GM21529 (cell line): ENCODE data around the gene TMSB4X.
"Not testable (repeated sequence)": the region's sequence is repeated elsewhere in the genome, so short reads cannot be mapped to it uniquely, and the experiment has no call there.

Source experiments
- ATAC-seq: cut with Tn5 transposase; IDR thresholded peaks from one replicate; pipeline ENCODE4 v1.9.1; 2021; ENCODE audit not compliant: unreplicated experiment

TMSB4X gene

GRCh38 chrX:12994321-12994720 lies 19.4 kb downstream of the TMSB4X start:
- no peak for ATAC-seq

DNA sequence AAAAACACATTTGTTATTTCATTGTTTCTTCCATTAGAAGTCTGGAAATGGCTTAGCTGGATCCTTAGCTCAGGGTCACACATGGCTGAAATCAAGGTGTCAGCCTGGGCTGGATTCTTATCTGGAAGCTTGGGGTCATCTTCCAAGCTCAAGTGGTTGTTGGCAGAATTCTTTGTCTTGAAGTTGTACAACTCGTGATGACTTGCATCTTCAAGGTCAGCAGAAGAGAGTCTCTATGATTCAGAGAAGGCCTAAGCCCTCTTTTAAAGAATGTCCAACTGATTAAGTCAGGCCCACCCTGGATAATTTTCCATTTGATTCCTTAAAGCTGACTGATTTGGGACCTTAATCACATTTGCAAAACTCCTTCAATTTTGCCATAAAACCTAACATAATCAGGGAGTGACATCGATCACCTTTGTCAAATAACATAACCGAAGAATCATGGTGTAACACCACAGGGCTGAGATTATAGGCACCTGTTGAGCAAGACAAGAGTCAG lies 22.1 kb downstream of the TMSB4X start:
- no peak for ATAC-seq

DNA sequence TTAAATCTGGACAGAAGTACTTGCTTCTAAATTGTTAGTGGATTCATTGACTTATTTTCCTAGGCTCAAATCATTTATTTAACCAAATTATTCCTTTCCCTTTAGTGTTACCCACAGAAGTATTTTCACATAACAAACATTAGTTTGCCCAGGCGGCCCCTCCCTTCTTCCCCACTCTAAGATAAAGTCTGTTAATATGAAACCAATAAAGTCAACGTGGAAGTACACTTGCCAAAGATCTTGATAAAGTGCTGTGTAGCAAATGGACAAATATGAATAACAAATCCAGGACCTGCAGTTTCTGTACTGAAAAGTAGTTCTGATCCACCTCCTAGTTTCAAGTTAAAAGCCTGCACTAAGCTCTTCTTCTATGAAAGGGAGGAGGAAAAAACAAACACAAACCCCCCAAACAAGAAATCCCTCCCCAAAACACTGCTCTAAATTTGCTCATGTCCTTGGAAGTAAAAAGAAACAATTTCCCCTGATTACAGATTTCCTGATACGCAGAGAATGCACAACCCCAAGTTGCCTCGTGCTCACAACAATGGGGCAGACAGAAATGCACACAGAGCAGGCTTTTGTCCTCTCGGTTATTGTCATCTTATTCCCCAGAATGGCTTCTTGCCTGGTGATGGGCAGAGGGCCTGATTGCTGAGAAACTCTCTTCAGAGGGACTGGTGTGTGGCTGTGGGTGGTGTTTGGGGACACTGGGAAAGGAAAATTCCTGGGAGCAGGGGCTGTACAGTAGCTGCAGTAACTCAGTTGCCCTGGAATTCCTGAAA lies 23.2 kb downstream of the TMSB4X start:
- no peak for ATAC-seq

DNA sequence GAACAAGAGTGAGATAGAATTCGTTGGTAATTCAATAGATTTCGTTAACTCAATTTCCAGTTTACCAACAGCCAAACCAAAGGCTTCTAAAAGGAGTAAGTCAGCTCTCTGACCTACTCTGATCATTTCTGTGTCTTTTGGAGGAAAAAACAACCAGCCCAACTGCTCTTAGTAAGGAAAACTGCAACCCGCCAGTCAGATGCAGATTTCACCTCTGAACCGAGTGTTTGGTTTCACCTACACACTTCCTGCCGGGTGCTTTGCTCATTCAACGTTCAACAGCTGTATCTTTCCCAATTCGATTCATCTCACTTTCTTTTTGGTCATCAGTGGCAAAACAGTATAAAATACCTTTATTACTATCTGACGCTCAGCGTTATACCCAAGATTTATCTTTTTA lies 24.5 kb downstream of the TMSB4X start:
- ATAC-seq: peak; percentile 58

- ATAC-seq: peak; percentile 50
These were observed 25.4 kb downstream of the TMSB4X start for GRCh38 chrX:13000301-13000811.

- no peak for ATAC-seq
These were observed 26.2 kb downstream of the TMSB4X start for GRCh38 chrX:13001097-13001496.

DNA sequence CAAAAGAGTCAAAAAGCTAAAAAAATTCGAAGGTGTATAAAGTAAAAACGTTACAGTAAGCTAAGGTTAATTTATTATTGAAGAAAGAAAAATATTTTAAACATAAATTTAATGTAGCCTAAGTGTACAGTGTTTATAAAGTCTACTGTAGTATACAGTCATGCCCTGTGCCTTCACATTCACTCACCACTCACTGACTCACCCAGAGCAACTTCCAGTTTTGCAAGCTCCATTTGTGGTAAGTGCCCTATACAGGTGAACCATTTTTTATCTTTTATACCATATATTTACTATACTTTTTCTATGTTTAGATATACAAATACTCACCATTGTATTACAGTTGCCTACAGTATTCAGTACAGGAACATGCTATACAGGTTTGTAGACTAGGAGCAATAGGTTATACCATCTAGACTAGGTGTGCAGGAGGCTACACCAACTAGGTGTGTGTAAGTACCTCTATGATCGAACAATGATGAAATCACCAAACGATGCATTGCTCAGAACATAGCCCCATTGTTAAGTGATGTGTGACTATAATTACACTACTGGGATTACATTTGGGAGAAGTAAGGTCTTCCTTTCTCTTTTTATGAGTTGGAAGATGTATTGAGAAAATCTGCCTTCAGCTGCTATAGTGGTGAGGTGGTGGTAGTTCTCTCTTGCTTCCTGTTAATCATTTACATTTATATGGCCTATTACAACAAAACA lies 27.2 kb downstream of the TMSB4X start:
- no peak for ATAC-seq

DNA sequence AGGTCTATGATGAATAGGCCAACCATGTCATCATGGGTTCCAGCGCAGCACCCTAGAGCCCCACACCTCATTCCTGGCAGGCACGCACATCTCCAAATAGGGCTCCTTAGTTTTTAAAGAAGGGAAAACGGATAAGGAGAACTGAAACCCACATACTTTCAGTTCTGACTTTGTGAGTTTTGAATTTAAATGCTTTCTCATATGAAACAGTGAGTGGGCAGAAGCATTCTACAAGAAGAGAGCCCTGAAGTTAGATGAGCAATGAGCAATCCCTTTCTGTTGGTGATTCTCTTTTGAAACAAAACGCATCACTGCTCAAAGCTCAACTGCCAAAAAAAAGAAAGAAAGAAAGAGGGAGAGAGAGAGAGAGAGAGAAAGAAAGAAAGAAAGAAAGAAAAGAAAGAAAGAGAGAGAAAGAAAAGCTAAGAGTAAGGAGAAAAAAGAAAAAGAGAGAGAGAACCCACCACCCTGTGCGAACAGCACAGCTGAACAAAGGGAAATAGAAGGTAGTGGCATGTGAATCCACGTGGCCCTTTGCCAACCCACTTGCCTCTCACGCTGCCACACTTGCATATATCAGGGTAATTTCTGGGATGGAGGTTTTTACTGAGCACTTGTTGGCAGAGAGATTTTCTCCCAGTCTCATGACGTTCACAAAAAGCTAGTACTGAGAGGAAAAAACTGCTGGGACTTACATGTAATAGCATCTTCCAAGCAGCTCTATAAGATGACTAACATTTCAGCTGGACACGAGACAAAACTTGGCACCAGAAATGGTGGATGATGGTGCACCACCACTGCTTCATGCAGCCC lies 31.0 kb downstream of the TMSB4X start:
- peak; percentile 60 for ATAC-seq

GRCh38 chrX:13007519-13008188 lies 32.7 kb downstream of the TMSB4X start:
- no peak for ATAC-seq

- ATAC-seq: no peak
These were observed 33.3 kb downstream of the TMSB4X start for GRCh38 chrX:13008189-13008533.

DNA sequence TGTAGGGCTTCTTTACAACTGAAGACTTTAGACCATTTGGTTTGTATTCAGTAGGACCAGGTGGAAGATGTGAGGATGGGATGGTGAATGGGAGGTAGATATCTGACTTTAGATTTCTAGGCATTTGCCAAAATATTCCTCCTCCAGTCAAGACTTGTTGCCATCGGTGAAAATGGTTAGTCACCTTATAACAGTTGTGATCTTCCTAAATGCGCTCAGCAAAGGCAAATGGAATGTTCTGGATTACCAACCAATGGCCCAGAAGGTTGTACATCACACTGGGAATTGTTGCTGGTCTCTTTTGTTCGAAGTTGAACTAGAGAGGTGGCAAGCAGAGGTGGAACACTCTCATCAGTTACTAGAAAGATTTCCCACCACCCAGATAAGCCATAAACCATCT lies 33.9 kb downstream of the TMSB4X start:
- ATAC-seq: no peak

DNA sequence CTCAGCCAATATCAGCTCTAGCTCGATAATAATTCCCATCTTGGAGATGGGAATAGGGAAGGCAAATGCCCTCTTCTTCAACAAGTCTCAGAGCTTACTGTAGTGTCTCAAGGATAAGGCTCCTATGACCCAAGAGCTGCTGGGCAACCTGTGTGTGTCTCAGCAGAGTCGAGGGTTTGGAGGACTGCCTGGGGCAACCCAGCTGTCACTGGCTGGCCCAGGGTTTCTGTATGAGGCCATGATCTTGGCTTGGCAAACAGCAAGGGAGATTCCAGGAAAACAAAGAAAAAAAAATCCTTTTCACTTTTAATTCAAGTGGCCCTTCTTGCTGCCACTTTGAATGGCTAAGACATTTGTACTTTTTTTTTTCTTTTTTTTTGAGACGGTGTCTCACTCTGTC lies 34.4 kb downstream of the TMSB4X start:
- ATAC-seq: no peak

GRCh38 chrX:13009844-13010243 lies 34.9 kb downstream of the TMSB4X start:
- ATAC-seq: no peak

DNA sequence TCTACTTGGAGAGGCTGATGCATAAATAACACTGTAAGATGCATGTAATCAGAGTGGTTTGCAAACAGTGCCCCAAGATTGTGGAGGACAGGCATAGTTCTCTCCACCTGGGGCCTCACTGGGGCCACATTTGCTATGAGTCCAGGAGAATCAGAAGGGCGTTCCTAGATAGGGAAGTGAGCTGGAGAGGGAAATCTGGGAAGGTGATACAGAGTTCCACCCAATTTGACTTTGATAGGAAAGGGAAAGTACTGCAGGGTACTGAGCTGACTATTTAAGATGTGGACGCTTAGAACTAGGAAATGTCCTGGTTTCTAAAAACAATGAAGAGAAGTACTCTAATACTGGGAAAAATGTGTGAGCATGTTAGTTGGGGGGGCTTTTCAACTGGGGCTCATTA lies 35.6 kb downstream of the TMSB4X start:
- no peak for ATAC-seq

GRCh38 chrX:13013363-13014110 lies 38.6 kb downstream of the TMSB4X start:
- peak; percentile 89 for ATAC-seq

- peak; percentile 24 for ATAC-seq
These were observed 39.5 kb downstream of the TMSB4X start for GRCh38 chrX:13014111-13015096.

DNA sequence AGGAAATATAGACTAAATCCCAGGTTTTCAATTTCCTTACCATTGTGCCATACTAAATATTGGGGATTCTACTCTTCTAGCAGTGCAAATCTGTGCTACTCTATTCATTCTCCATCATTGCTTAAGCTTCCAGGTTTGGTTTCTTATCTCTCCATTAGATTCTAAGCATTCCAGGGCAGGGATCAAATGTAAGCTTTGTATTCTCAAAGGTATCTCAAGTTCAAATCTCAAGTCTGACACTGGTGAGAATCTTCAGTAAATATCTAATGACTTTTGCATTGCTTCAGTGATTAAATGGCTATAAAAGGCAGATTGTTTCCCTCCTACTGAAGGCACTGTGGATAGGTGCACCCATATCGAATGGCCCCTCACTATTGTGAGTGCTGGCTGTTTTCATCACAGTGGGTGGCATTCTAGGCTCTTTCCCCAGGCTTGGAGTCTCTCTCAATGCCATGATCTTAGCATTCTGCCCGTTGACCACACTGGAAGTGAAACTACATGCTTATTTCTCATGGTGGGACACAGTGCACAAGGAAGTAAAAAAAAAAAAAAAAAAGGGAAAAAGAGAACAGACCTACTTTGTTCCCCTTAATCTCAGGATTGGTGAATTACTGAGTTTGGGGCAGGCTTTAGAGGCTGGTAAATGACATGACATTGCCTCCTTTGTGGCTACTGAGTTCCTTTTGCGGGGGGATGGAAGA lies 40.8 kb downstream of the TMSB4X start:
- ATAC-seq: no peak

DNA sequence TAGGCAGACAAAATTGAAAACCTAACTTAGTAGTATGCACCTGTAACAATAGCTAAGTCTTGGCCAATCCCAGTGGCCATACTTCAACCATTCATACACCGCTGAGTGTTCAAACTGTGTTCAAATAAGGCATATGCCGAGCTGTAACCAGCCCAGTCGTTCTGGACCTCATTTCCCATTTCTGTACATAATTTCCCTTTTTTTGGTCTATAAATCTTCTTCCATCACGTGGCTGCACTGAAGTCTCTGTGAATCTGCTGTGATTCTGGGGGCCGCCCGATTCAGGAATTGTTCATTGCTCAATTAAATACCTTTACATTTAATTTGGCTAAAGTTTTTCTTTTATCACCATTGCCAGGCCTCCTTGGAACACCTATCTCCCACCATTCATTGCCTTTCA lies 41.8 kb downstream of the TMSB4X start:
- not testable (repeated sequence) for ATAC-seq
